Ishikawa (cell line): ENCODE measurements around the gene UBE2QL1.

Experiments used
- CEBPB ChIP-seq: IDR thresholded peaks from 2 replicates; pipeline ENCODE4 v1.6.1; 2012
- CREB1 ChIP-seq: IDR thresholded peaks from 2 replicates; pipeline ENCODE4 v1.6.1; 2012; ENCODE audit warnings: low read depth
- EGR1 ChIP-seq: IDR thresholded peaks from 2 replicates; pipeline ENCODE4 v1.6.1; 2012
- EP300 ChIP-seq: IDR thresholded peaks from 2 replicates; pipeline ENCODE4 v1.6.1; 2012; ENCODE audit warnings: borderline replicate concordance
- FOXM1 ChIP-seq: IDR thresholded peaks from 2 replicates; pipeline ENCODE4 v1.6.1; 2012; ENCODE audit warnings: low read depth, borderline replicate concordance
- NFIC ChIP-seq: IDR thresholded peaks from 2 replicates; pipeline ENCODE4 v1.6.1; 2012
- RAD21 ChIP-seq: IDR thresholded peaks from 2 replicates; pipeline ENCODE4 v1.6.1; 2012; ENCODE audit warnings: low read depth
- TAF1 ChIP-seq: IDR thresholded peaks from 2 replicates; pipeline ENCODE4 v1.6.1; 2012; ENCODE audit warnings: low read depth, mild to moderate bottlenecking
- TCF12 ChIP-seq: IDR thresholded peaks from 2 replicates; pipeline ENCODE4 v1.6.1; 2012; ENCODE audit warnings: low read depth
- TEAD4 ChIP-seq: IDR thresholded peaks from 2 replicates; pipeline ENCODE4 v1.6.1; 2012
- USF1 ChIP-seq: IDR thresholded peaks from 2 replicates; pipeline ENCODE4 v1.6.1; 2012
- YY1 ChIP-seq: IDR thresholded peaks from 2 replicates; pipeline ENCODE4 v1.6.1; 2012; ENCODE audit warnings: low read depth
- ZBTB7A ChIP-seq: IDR thresholded peaks from 2 replicates; pipeline ENCODE4 v1.6.1; 2012; ENCODE audit warnings: low read depth
- TF ChIP-seq, protein P1 (sequence below): IDR thresholded peaks from 2 replicates; pipeline ENCODE4 v1.6.1; 2012
- TF ChIP-seq, protein P2 (sequence below): IDR thresholded peaks from 2 replicates; pipeline ENCODE4 v1.6.1; 2012; ENCODE audit warnings: low read depth, mild to moderate bottlenecking

The UBE2QL1 gene

GRCh38 chr5:6517510-6517909 is 68.9 kb downstream of the UBE2QL1 start:
- TF ChIP-seq EP300 (no peak), NFIC (no peak), RAD21 (no peak), ZBTB7A (no peak), TCF12 (no peak), YY1 (no peak), TEAD4 (no peak), EGR1 (no peak), USF1 (no peak), CREB1 (no peak)
- TF ChIP-seq, protein P1, sequence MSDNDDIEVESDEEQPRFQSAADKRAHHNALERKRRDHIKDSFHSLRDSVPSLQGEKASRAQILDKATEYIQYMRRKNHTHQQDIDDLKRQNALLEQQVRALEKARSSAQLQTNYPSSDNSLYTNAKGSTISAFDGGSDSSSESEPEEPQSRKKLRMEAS: no peak
- TF ChIP-seq, protein P2, sequence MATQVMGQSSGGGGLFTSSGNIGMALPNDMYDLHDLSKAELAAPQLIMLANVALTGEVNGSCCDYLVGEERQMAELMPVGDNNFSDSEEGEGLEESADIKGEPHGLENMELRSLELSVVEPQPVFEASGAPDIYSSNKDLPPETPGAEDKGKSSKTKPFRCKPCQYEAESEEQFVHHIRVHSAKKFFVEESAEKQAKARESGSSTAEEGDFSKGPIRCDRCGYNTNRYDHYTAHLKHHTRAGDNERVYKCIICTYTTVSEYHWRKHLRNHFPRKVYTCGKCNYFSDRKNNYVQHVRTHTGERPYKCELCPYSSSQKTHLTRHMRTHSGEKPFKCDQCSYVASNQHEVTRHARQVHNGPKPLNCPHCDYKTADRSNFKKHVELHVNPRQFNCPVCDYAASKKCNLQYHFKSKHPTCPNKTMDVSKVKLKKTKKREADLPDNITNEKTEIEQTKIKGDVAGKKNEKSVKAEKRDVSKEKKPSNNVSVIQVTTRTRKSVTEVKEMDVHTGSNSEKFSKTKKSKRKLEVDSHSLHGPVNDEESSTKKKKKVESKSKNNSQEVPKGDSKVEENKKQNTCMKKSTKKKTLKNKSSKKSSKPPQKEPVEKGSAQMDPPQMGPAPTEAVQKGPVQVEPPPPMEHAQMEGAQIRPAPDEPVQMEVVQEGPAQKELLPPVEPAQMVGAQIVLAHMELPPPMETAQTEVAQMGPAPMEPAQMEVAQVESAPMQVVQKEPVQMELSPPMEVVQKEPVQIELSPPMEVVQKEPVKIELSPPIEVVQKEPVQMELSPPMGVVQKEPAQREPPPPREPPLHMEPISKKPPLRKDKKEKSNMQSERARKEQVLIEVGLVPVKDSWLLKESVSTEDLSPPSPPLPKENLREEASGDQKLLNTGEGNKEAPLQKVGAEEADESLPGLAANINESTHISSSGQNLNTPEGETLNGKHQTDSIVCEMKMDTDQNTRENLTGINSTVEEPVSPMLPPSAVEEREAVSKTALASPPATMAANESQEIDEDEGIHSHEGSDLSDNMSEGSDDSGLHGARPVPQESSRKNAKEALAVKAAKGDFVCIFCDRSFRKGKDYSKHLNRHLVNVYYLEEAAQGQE: no peak

- TF ChIP-seq EGR1: no peak
These were observed 69.8 kb downstream of the UBE2QL1 start for GRCh38 chr5:6518298-6519057.

GRCh38 chr5:6520201-6520600 is 71.5 kb downstream of the UBE2QL1 start:
- no peak for TF ChIP-seq ZBTB7A
- TF ChIP-seq TAF1: no peak
- TF ChIP-seq RAD21: no peak
- TF ChIP-seq NFIC: no peak
- TF ChIP-seq EP300: no peak
- TF ChIP-seq, protein P1: no peak
- no peak for TF ChIP-seq TCF12
- TF ChIP-seq FOXM1: no peak
- no peak for TF ChIP-seq USF1
- TF ChIP-seq CREB1: no peak
- TF ChIP-seq, protein P2: no peak
- no peak for TF ChIP-seq EGR1
- no peak for TF ChIP-seq TEAD4

DNA sequence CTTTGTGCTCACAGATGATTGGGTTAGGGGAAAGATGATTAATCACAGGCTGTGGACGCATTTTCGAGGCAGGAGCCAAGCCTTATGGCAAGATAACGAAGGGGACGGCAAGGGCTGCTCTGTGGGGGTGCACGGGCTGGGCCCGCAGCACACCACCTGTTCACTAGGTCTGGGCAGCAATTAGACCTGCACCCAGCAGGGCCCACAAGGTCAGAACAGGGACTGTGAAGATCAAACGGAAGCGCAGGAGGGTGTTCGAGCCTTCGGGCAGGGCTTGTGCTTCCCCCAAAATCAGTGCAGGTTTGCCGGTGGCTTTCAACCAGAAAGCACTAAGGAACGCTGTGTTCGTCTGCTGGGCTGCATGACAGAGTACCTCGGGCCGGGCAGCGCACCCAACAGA is 73.7 kb downstream of the UBE2QL1 start:
- TF ChIP-seq TAF1 (no peak), EGR1 (no peak), CEBPB (no peak), EP300 (no peak), ZBTB7A (no peak), TCF12 (no peak), USF1 (no peak), CREB1 (no peak), FOXM1 (no peak), YY1 (no peak), TEAD4 (no peak), NFIC (no peak), RAD21 (no peak)
- TF ChIP-seq, protein P2: no peak
- TF ChIP-seq, protein P1: no peak
